HEK293T (cell line): ENCODE results near the gene REPIN1.

Source experiments
- ARNT ChIP-seq: fragments of 450-650 bp; IDR thresholded peaks from 2 replicates; pipeline ENCODE4 v1.6.1; 2017; ENCODE audit warnings: mild to moderate bottlenecking
- BHLHE40 ChIP-seq: fragments of 450-650 bp; IDR thresholded peaks from 2 replicates; pipeline ENCODE4 v1.6.1; 2016; ENCODE audit warnings: mild to moderate bottlenecking, moderate library complexity, borderline replicate concordance
- CTBP1 ChIP-seq: fragments of 450-650 bp; IDR thresholded peaks from 2 replicates; pipeline ENCODE4 v1.6.1; 2016; ENCODE audit warnings: borderline replicate concordance
- ELF4 ChIP-seq: fragments of 450-650 bp; IDR thresholded peaks from 2 replicates; pipeline ENCODE4 v1.6.1; 2017; ENCODE audit warnings: antibody characterized with exemption
- FOXA1 ChIP-seq: fragments of 450-650 bp; IDR thresholded peaks from 2 replicates; pipeline ENCODE4 v1.6.1; 2016; ENCODE audit warnings: mild to moderate bottlenecking
- FOXK2 ChIP-seq: fragments of 450-650 bp; IDR thresholded peaks from 2 replicates; pipeline ENCODE4 v1.6.1; 2016; ENCODE audit warnings: mild to moderate bottlenecking
- FOXM1 ChIP-seq: fragments of 450-650 bp; IDR thresholded peaks from 2 replicates; pipeline ENCODE4 v1.6.1; 2017; ENCODE audit warnings: mild to moderate bottlenecking, borderline replicate concordance
- L3MBTL2 ChIP-seq: fragments of 450-650 bp; conservative IDR thresholded peaks from 2 replicates; pipeline ENCODE4 v1.6.1; 2016; ENCODE audit warnings: mild to moderate bottlenecking
- NFRKB ChIP-seq: fragments of 450-650 bp; IDR thresholded peaks from 2 replicates; pipeline ENCODE4 v1.6.1; 2016; ENCODE audit warnings: mild to moderate bottlenecking, moderate library complexity
- SP1 ChIP-seq: fragments of 450-650 bp; IDR thresholded peaks from 2 replicates; pipeline ENCODE4 v1.6.1; 2017
- SUZ12 ChIP-seq: fragments of 450-650 bp; IDR thresholded peaks from 2 replicates; pipeline ENCODE4 v1.6.1; 2016; ENCODE audit warnings: mild to moderate bottlenecking
- TARDBP ChIP-seq: fragments of 450-650 bp; IDR thresholded peaks from 2 replicates; pipeline ENCODE4 v1.6.1; 2016
- ZNF384 ChIP-seq: fragments of 450-650 bp; IDR thresholded peaks from 2 replicates; pipeline ENCODE4 v1.6.1; 2016

DNA sequence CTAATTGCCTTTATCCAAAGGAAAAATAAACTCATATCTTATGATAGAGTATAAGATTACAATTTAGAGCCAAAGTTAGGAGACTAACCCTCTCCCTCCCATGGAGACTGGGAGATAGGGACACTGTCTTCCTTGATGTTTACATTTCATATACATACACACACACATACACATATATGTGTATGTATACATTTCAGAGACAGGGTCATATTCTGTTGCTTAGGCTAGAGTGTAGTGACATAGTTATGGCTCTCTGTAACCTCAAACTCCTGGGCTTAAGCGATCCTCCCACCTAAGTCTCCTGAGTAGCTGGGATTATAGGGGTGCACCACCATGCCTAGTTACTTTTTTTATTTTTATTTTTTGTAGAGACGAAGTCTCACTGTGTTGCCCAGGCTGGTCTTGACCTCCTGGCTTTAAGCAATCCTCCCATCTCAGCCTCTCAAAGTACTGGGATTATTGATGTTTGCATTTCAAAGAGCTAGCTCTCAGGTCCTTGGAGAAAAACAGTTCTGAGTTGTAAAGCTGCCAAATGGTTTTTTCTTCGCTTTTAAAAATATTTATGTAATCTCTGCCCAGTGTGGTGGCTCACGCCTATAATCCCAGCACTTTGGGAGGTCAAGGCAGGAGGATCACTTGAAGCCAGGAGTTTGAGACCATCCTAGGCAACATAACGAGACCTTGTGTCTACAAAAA is 8.1 kb upstream of the REPIN1 start:
- no peak for TF ChIP-seq ARNT
- no peak for TF ChIP-seq ELF4
- no peak for TF ChIP-seq SP1
- no peak for TF ChIP-seq FOXM1
- no peak for TF ChIP-seq SUZ12
- TF ChIP-seq FOXA1: no peak
- TF ChIP-seq L3MBTL2: no peak
- no peak for TF ChIP-seq BHLHE40
- no peak for TF ChIP-seq TARDBP
- no peak for TF ChIP-seq FOXK2
- no peak for TF ChIP-seq ZNF384
- no peak for TF ChIP-seq NFRKB
- no peak for TF ChIP-seq CTBP1
